Measurements from ENCODE around the gene ELAVL4. TPM values are rescaled to one million over a fixed set of nuclear protein-coding genes. Genes with fewer than 3 reads are reported as not detected.

The ELAVL4 gene
- total and polyA plus RNA-seq, 11 donors = 0.08 to 0.37 (median 0.32) TPM; not detected in 8

DNA sequence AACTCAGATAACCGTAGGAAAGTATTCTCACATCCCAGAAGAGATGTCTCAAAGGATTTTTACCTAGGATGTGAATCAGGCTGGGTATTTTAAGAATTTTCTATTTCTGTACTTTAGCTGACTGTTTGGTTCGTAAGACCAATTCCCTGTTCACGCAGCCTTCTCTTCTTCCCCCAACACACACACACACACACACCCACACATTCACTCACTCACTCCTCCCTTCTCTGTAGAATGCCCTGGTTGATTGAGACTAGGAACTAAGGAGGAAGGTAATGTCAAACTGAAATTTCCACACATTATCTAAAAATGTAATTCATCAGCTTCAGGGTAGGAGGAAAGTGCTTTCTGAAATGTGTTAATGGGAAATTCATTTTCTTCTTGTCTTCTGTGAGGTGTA, 43.5 kb downstream of the ELAVL4 start:
- Histone ChIP-seq H3K36me3 (no peaks in the 10 kb centered on the region), H3K27ac (no peak overlapping the region), H3K4me3 (no peak overlapping the region), H3K9me3 (no peaks in the 10 kb centered on the region), H3K27me3 (peaks cover 0 to 22% (median 0%) of the 10 kb centered on the region in 9 donors), H3K4me1 (no peaks in the 10 kb centered on the region)
- no peak for TF ChIP-seq POLR2A (IDR thresholded peaks at IDR 0.05)
- TF ChIP-seq, protein P1, sequence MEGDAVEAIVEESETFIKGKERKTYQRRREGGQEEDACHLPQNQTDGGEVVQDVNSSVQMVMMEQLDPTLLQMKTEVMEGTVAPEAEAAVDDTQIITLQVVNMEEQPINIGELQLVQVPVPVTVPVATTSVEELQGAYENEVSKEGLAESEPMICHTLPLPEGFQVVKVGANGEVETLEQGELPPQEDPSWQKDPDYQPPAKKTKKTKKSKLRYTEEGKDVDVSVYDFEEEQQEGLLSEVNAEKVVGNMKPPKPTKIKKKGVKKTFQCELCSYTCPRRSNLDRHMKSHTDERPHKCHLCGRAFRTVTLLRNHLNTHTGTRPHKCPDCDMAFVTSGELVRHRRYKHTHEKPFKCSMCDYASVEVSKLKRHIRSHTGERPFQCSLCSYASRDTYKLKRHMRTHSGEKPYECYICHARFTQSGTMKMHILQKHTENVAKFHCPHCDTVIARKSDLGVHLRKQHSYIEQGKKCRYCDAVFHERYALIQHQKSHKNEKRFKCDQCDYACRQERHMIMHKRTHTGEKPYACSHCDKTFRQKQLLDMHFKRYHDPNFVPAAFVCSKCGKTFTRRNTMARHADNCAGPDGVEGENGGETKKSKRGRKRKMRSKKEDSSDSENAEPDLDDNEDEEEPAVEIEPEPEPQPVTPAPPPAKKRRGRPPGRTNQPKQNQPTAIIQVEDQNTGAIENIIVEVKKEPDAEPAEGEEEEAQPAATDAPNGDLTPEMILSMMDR (IDR thresholded peaks at IDR 0.05) = no peak
- no peak for DNase-seq
- 35 to 54% (median 46%) methylated on average over 3 of the region's 3 CpGs for WGBS, 4 donors
- ATAC-seq = no peak
- intact Hi-C loops (cut with DNase I) = no loop called here

DNA sequence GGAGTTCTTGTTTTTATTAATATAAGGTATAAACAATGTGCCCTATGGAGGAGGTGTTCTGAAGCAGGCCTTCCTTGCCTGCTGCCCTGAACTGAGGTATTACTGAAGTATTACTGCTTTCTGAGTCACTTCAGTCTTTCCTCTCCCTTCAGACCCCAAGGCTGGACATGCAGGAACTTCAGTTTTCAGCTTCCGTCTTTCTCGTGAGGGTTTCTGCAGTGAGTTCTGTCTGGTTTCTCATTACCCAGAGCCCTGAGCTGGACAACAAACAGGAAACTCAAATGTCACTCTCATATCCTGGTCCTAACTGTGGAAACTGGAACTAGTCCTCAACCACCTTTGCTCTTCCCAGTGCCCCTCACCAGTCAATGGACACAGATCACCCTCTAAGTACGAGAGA, 46.8 kb downstream of the ELAVL4 start:
- intact Hi-C loops (cut with DNase I) = no loop called here
- Histone ChIP-seq H3K27me3 (peaks cover 0 to 21% (median 0%) of the 10 kb centered on the region in 9 donors), H3K36me3 (no peaks in the 10 kb centered on the region), H3K9me3 (no peaks in the 10 kb centered on the region), H3K4me1 (no peaks in the 10 kb centered on the region), H3K27ac (no peak overlapping the region), H3K4me3 (no peak overlapping the region)
- DNase-seq = no peak
- no peak for ATAC-seq
- TF ChIP-seq POLR2A (IDR thresholded peaks at IDR 0.05) = no peak
- TF ChIP-seq, protein P1 (IDR thresholded peaks at IDR 0.05) = no peak
- WGBS, 4 donors = 54 to 61% (median 58%) methylated on average over 3 of the region's 3 CpGs

DNA sequence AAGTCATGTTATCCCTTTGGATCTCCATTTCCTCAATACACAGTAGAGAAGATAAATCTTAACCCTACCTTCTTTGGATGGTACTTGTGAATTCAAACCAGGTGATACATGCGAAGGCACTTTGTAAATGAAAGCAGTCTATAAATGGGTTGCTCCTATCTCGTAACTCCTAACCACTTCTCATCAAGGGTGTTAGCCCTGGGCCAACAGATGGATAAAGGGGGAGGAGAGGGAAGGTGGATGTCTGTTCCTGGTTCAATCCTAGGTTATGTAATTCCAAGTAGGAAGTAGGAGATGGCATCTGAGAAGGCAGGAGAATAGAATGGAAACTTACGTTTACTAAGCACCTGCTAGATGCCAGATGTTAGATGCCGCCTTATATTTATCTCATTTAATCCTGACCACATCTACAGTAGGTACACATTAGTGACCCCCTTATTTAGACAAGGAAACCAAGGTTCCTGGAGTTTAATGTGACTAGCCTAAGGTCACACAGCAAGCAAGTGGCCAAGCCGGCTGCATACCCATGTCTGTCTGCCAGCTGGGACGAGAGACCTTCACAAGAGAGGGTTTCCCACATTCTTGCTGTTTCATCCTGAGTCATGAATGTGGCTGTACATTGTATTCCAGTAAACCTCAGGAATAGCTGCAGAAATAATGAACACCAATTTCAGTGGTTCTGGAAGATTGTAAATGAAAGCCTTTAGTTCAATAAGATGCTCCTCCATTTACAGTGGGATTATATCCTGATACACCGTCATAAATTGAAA, 47.7 kb downstream of the ELAVL4 start:
- Histone ChIP-seq H3K9me3 (no peaks in the 10 kb centered on the region), H3K4me1 (no peaks in the 10 kb centered on the region), H3K4me3 (no peak overlapping the region), H3K27me3 (peaks cover 0 to 20% (median 0%) of the 10 kb centered on the region in 9 donors), H3K36me3 (no peaks in the 10 kb centered on the region), H3K27ac (no peak overlapping the region)
- no peak for ATAC-seq
- 83 to 87% (median 84%) methylated on average over 7 of the region's 7 CpGs for WGBS, 4 donors
- DNase-seq = no peak
- no peak for TF ChIP-seq POLR2A (IDR thresholded peaks at IDR 0.05)
- TF ChIP-seq, protein P1 (IDR thresholded peaks at IDR 0.05) = no peak
- intact Hi-C loops (cut with DNase I) = no loop called here

DNA sequence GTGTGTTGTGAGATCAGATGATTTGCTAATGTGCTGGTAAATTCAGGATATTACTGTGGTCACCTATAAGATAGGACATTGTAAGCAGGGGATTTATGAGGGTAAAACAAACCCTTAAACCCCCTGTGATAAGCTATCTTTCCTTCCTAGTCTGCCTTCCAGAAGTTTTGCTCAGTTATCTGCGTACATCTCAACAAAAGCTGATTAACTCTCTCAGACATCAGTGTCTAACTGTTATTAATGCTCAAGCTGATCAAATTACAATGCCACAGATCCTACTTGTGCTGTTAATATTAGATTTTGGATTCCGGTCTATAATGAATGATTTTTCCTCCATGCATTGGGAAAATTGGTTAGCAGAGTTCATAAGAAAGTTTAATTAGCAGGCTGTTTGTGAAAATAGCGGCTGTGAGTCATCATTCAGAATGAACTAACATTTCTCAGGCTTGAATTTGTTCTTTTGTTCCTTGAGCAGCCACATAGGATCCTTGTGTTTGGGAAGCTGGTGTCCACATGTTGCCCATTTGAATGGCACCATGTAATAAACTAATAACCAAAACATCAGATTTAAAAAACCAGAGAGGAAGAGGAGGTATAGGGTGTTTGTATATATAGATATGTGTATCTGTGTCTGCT, 48.7 kb downstream of the ELAVL4 start:
- H3K4me1 ChIP-seq = no peaks in the 10 kb centered on the region
- no peak overlapping the region for H3K4me3 ChIP-seq
- intact Hi-C loops (cut with DNase I) = no loop called here
- H3K36me3 ChIP-seq = no peaks in the 10 kb centered on the region
- H3K9me3 ChIP-seq = no peaks in the 10 kb centered on the region
- no peak overlapping the region for H3K27ac ChIP-seq
- ATAC-seq (no peak), DNase-seq (no peak)
- TF ChIP-seq, protein P1 (IDR thresholded peaks at IDR 0.05) = no peak
- no peak for TF ChIP-seq POLR2A (IDR thresholded peaks at IDR 0.05)
- 81 to 89% (median 86%) methylated on average over 3 of the region's 3 CpGs for WGBS, 4 donors
- peaks cover 0 to 10% (median 0%) of the 10 kb centered on the region in 9 donors for H3K27me3 ChIP-seq
